GM18858 (cell line): ENCODE data around the gene APBB1IP.

Experiments used
- ATAC-seq: cut with Tn5 transposase; IDR thresholded peaks from one replicate; pipeline ENCODE4 v1.9.1; 2021; ENCODE audit not compliant: unreplicated experiment

APBB1IP gene

GRCh38 chr10:26612151-26612915 lies 174.2 kb downstream of the APBB1IP start:
- ATAC-seq, result no peak
